ENCODE measurements around the gene POTEF.
"Not testable (repeated sequence)": the region's sequence is repeated elsewhere in the genome, so short reads cannot be mapped to it uniquely, and the experiment has no call there.

POTEF gene

DNA sequence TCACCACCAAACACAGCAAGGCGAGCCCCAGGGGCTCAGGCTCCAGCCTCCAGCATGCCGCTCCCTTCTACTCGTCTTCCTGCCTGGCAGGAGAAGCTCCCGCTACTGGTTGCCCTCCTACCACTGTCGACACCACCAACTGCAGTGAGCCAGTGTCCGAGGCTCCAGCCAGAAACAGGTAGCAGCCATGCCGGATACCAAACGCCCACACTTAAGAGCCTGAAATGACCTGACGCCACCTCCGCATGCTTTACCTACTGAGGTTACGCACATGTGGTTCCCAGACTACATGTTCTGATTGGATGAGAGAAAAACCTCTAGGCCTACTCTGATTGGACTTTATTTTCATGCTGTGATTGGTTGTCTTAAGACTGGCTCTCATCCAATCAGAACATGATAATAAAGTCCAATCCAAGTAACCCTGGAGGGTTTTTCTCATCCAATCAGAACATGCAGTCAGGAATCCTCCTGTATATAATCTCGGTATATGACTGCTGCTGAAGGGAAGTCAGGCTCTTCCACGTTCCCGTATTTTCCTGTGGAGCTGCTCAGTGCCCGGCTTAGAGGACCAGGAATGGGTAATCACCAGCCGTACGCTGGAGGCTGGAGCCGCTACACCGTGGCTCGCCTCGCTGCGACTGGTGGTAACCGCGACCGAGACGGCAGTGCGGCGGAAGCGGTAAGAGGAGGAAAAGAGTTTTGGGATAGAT, at the start of gene POTEF:
POTEF (minus strand) TSS at position 103 of the 710 bp plus-strand sequence. CDS start 8,707 bp downstream, outside the sequence.
- not testable (repeated sequence) for DNase-seq

DNA sequence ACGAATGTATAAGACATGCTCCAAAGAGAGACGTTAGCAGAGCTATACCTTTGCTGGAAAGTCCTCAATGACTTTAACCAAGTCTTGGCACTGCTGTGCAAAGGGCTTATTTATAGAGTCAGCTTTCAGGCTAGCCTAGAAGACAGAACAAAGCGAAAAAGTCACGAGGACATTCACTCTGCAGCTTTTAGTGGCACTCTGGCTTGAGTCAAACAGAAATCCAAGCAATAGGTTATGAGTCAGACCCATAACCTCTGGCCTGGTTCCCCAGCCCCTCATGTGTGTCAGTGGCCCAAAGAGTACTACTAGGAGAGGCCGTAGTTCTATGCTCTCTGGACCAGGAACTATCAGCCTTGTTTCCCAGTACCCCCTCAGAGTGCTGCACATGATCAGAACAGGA, 45.8 kb upstream of the POTEF start:
- not testable (repeated sequence) for DNase-seq

DNA sequence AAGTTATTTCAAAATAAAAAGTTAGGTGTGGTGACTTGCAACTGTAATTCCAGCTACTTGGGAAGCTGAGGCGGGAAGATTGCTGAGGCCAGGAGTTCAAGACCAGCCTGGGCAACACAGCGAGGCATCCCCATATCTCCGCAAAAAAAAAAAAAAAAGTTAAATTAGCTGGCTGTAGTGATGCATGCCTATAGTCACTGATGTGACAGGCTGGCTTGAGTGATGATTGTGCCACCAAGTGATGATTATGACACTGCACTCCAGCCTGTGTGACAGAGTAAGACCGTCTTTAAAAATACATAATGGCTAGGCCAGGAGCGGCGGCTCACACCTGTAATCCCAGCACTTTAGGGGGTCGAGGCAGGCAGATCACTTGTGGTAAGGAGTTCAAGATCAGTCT, 40.9 kb upstream of the POTEF start:
- no peak for DNase-seq

DNA sequence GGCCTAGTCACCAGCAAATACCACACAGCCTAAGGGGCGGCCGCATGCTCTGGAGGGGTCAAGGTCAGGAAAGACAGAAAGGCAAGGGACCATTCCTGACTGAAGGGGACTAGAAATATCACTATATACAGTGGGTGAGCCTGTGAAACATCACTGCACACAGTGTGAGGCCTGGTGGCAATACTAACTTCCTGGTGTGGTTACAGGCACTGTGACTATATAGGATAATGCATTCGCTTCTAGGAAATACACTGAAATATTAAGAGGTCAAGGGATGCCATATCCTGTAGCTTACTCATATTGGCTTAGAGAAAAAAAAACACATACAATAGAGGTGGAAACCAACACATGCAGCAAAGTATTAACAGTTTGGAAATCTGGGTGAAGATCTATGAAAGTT, 40.1 kb upstream of the POTEF start:
- DNase-seq: not testable (repeated sequence)

DNA sequence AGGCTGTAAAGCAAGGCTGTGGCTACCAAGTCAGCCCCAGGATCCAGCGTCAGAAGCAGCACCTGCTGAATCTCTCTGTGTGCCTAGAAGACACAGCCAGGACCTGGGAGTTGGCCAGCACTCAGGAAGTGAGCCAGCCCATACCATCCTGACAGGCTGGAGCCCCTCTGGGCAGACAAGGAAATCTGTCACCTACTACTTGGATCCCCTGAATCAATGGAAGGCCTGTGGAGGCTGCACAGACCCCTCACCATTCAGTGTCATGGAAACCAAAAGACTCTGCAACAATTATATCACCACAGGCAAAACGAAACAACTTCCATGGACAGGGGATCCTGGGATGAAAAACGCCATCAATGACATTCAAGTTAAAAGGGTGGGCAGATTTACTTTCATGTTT, 37.6 kb upstream of the POTEF start:
- not testable (repeated sequence) for DNase-seq

DNA sequence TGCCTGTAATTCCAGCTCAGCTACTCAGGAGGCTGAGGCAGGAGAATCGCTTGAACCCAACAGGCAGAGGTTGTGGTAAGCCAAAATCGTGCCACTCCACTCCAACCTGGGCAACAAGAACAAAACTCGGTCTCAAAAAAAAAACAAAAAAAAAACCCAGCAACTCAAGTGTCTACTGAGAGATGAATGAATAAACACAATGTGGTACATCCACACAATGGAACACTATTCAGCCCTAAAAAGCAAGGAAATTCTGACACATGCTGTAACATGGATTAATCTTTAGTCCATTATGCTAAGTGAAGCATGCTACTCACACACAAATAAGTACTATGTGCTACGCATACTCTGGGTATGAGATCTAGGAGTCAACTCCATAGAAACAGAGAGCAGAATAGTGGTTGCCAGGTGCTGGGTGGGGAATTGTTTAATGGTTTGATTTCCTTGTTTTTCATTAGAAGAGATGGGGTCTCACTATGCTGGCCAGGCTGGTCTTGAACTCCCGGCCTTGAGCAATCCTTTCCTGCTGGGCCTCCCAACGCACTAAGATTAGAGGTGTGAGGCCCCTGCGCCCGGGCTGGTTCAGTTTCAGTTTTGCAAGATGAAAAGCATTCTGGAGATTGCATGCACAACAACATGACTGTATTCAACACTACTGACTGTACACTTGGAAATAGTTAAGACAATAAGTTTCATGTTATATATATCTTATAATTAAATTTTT, 36.4 kb upstream of the POTEF start:
- no peak for DNase-seq

DNA sequence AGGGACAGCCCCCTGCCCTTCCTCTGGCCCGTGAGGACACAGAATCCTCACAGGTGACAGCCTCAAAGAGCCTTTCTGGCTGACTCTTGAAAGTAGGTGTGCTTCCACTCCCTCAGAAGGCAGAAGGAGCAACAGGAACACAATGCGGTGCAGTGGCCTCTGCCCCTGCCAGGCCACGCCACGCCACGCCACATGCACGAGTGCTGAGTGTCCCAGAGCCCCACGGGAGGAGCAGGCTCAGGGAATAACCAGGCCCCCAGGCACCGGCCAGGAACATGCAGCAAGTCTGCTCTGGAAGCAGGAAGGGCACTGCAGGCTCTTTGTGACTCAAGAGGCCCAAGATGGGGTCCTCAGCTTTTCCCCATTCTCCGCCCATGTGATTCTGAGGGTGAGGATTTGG, 33.9 kb upstream of the POTEF start:
- no peak for DNase-seq

DNA sequence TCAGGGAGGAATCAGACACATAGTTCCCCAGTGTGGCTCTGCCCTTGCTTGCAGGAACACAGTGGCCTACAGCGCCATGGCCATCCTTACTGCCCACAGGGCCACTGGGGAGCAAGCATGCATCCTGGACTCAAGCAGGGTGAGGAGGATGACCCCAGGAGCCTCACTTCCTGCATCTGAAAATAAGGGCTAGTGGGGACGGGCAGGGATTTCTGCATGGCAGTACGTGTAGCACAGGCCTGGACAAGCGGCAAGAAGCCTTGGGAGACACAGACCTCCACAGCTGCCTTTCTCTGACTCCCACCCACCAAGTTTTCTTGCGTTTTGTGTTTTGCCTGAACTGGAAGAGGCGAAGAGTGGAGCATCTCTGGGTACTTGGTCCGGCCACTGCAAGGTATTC, 33.5 kb upstream of the POTEF start:
- DNase-seq: not testable (repeated sequence)

DNA sequence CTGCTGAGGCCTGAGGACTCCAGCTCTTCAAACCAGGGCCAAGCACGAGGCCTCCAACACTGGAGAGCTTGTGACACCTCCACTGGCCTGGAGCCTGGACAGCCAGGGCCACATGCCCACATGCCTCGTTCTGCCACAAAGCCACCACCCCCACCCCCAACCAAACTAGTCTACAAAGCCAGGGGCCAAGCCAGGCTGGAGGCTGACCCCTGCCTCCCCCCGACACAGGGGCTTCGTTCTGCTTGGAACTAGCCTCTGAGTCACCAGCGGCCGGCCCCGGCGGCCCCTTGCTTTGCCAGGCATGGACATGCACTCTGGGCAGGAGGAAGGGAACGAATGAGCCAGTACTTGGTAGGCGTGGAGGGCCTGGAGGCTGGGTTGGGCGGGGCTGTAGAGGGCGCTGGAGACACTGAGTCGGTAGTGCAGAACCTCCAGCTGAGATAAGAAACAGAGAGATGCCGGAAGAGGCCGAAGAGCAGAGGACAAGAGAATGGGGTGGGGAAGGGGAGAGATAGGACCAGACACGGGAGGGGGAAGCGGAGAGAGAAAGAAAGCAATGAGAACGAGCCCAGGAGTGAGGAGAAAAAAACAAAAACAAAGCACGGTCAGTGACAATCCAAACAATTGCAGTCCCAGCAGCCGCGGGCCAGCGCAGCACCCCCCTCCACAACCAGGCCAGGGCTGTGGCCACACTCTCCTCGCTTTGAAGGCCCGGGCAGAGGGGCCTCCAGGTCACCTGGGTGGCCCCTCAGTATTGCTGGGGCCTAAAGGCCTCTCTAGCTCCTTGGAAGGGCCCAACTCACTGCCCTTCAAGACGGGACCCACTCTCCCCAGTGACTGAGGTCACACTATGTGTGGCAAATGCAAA, 32.0 kb upstream of the POTEF start:
- not testable (repeated sequence) for DNase-seq

DNA sequence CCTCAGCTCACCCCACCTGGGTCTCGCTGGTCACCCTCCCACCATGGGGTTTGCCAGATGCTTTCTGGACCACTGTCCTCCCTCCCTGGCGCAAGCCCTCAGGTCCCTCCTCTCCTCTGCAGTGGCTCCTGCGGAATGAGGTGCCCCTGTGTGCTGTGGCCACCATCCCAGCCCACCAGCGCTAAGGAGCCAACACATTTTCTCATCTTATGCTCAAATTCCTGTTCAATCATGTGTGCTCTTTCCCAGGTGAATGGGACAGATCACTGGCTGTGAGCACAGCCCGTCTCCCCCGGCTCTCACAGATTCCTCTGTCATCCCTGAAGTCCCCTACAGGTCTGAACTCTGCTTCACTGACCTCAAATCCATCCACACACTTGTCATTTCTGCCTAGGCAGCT, 31.1 kb upstream of the POTEF start:
- no peak for DNase-seq

DNA sequence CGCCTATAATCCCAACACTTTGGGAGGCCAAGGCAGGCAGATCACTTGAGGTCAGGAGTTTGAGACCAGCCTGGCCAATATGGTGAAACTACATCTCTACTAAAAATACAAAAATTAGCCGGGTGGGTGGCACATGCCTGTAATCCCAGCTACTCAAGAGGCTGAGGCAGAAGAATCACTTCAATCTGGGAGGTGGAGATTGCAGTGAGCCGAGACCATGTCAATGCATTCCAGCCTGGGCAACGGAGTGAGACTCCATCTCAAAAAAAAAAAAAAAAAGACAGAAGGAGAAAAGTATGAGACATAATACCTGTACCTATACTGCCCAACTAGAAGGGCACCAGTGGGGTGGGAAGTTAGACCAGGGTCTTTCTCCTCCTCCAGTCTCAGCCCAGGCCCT, 30.4 kb upstream of the POTEF start:
- DNase-seq: not testable (repeated sequence)

DNA sequence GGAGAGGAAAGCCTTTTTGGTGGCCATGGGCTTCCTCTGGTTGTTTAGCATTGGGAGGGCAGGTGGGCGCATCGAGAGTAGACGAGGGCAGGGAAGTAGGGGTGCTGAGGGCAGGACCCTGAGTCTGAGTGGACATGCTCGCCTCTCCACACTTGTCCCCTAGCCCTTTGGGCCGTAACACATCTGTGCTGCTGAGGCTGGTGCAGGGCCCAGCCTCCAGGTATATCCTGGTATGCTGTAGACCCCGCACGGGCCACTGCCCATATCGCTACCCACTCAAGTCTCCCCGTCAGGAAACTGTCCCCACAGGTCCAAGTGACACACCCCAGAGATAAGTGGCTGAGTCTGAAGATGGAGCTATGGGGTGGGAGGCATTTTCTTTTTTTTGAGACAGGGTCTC, 29.6 kb upstream of the POTEF start:
- no peak for DNase-seq

DNA sequence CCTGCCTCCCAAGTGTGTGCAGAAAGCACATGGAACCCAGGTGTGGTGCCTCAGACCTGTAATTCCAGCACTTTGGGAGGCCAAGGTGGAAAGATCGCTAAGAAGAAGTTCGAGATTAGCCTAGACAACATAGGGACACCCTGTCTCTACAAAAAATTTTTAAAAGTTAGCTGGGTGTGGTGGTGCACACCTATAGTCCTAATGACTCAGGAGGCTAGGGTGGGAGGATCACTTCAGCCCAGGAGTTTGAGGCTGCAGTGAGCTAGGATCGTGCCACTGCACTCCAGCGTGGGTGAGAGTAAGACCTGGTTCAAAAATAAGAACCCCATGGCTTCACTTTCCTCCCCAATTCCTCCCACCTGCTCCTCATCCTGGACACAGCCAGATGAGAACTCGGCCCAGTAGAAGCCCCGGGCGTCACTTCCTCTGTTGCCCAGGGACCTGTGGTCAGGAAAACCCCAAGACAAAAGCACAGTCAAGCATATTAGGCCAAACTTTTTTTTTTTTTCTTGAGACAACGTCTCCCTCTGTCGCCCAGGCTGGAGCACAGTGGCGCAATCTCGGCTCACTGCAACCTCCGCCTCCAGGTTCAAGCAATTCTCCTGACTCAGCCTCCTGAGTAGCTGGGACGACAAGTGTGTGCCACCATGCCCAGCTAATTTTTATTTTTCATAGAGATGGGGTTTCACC, 28.9 kb upstream of the POTEF start:
- peak; percentile 67 to 89 for DNase-seq

DNA sequence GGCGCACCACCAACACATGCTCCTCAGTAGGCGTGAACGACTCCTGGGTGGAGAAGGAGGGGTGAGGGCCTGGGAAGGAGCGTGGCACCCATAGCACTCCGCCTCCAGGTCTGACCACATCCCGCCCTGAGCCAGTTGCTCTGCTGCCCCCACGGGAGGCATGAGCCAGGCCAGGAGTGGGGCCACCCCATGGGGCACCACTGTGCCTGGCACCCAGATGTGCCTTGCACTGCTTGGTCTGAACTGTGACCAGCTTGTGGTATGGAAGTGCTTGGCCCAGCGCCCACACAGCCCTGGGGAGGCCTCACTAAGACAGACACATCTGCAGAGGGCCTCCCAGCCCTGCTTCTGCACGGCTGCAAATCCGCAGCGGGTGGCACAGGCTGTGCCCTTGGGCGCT, 28.3 kb upstream of the POTEF start:
- not testable (repeated sequence) for DNase-seq

DNA sequence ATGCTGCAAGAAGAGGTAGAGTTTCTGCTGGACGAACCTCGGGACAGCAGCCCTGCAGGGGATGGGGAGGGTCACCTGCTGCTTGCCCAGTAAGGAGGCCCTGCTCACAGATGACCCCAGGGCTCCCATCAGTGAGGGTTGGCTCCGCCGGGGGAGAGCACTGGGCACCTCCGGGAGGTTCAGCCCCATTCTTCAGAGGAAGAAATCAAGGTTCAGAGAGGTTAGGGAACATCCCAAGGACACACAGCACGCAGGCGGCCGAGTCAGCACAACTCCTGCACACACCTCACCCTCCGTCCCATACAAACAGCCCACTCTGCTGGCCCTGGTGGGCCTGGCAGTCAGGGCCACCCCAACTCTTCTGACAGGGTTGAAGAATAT, 27.6 kb upstream of the POTEF start:
- no peak for DNase-seq

DNA sequence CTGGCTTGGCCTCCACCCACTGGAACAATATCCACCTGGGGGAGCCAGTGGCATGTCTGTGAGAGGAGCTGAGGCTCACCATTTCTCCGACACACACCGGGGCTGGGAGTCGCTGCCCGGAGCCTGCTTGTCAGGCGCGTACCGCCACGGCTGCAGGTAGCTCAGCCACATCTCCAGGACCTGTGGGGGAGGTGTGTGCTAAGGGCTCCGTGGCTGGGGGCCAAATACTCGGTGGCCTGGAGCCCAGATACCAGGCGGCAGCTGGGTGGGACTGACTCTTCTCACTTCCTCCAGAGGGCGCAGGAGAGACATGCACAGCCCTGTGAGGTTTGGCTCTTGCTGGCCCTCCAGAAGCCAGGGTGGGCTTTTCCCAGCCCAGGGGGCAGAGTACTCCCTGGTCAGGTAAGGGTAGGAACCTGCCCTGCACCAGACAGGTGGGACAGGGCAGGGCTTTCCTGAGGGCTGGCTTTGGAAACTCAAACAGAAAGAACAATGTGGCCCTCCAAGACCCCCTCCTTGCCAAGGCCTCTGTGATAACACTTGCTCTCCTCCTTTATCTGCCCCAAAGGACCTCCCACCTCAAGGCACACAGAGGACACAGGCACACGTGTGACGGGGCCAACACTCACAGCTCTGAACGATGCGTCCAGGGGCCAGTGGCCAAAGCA, 27.1 kb upstream of the POTEF start:
- peak; percentile 9 to 14 for DNase-seq

DNA sequence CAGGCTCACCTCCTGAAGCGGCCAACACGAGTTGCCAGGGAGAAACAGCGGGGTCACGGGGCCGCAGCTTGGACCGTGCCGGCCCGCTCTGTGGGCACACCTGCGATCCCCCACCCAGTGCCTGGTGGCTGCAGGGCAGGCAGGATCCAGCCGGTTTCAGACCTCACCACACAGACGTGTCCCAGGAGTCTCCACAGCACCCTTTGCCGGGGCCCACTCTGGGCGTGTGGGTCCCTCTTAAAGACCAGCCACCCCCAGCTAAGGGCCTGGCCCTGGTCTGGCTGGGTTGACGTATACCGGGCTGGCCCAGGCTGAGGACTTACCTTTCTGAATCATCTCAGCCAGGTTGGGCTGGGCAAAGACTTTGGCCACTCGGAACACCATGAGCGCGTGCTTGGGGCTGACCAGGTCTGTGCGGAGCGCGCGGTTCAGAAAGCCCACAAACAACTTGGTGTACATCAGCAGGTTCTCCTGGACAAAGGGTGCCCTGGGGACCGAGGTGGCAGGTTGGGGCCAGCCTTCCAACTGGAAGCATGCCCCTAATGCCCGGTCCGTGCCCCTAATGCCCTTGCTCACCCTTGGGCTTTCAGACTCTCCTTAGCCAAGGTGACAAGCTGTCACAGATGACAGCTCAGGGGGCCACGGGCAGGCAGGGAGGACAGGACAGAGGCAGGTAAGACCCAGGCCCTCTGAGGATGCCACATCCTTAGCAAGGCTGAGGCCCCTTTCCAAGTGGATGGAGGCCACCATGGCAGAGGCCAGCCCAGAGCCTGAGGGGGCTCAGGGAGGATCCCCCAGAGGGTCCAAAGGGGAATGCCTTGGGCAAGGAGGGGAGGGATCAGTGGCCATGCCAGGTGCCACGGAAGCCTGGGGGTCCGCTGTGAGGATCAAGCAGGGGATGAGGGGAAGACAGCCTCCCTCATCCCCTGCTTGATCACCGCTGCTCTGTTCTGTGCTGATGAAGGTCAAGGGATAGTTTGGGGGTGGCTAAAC, 26.0 kb upstream of the POTEF start:
- no peak for DNase-seq

DNA sequence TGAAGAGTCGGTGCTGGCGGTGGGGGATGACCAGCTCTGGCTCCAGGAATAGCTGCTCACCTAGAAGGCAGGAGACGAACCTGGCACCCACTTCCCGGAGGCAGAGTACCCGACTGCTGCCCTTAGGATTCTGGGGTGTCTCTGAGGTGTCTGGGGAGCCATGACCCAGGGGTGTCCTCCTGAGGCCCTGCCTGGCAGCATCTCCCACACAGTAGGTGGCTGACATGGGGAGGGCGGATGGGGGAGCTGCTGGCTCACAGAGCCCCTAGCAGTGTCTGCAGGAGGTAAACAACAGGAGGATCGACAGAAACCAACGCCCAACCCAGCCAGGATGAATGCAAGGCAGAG, 25.4 kb upstream of the POTEF start:
- not testable (repeated sequence) for DNase-seq

DNA sequence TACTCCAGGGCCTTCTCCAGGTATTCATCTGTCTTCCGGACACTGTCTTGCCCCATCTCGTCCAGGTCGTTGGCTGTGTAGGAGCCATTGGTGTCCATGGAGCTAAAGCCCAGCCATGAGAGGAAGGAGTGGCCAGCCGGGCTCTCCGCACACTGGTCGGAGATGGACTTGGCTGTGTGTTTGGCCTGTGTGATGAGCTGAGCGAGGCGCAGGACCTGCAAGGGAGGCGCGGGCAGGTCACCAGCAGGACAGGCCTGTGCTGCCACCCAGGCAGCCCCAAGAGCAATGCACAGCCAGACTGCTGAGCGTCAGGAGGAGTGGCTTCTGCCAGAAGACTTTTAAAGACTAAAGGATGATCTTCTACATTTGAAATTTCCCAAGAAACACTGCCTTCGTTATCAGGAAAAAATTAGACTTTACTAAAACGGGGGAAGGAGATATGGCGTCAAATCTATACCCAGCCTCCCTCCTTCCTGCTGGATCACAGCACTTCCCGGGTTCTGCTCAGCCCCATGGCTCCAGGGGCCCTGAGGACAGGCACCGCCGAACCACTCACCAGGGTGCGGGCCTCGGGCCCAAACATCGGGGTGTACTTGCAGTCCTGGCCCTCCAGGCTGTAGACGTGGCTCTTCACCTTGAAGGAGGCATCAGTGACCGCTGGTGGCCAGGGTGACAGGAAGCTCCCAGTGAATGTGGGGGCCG, 24.9 kb upstream of the POTEF start:
- DNase-seq: not testable (repeated sequence)

DNA sequence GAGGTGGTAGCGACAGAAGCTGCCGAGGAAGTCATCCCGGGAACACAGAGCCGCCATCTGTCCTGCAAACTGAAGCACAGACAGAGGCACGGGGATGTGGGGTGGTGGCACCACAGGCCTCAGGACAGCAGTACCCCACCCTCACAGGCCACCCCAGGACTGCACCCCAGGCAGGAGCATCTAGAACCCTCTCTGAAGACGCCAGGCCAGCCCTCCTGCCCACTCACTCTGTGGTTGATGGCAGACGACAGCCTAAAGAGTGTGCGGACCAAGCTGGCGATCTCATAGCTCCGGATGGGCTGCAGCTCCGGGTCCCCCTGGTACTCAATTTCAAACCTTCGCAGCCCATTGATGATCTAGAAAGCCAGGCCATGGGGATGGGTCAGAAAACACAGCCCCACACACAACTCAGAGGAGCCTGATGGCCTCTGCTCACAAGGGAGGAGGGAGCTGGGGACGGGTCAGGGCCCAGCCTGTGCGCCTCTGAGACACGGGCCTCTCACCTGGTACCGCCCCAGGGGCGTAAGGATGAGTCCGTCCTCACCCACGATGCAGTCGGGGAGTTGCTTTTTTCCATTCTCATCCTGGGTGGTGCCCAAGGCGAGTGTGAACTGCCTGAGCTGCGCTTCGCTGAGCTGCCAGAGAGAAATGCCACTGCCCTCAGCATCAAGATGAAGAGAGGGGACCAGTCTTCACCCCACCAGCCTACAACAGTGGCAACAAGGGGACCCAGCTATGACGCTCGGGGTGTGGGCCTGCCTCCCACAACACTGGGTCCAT, 24.0 kb upstream of the POTEF start:
- DNase-seq: no peak

Measured in inflammatory macrophage treated with lipopolysaccharide for 1 hour (primary cell).